Endodermal cell (in vitro differentiated cells): ENCODE data around the gene MAP2K5. TPM values are rescaled to one million over a fixed set of nuclear protein-coding genes. Genes with fewer than 3 reads are reported as not detected.

Experiments
- DNase-seq: peaks from one replicate; pipeline ENCODE4 v3.0.0-alpha.2; 2017
- H3K27ac ChIP-seq: 2 replicates; pipeline ENCODE4 v1.5.1; 2013; ENCODE audit warnings: mild to moderate bottlenecking, low read depth, low read length, moderate library complexity
- H3K27me3 ChIP-seq: 2 replicates; pipeline ENCODE4 v1.6.1; 2013; ENCODE audit warnings: mild to moderate bottlenecking, low read length, moderate library complexity; ENCODE audit not compliant: insufficient read depth, control insufficient read depth, poor library complexity, severe bottlenecking
- H3K36me3 ChIP-seq: 2 replicates; pipeline ENCODE4 v1.7.0; 2013; ENCODE audit warnings: mild to moderate bottlenecking, low read length, moderate library complexity; ENCODE audit not compliant: control insufficient read depth, insufficient read depth
- H3K4me1 ChIP-seq: one replicate; pipeline ENCODE4 v1.7.0; 2013; ENCODE audit warnings: low read length; ENCODE audit not compliant: control insufficient read depth, insufficient read depth
- H3K4me3 ChIP-seq: 2 replicates; pipeline ENCODE4 v1.5.1; 2013; ENCODE audit warnings: mild to moderate bottlenecking, low read length, moderate library complexity
- H3K9ac ChIP-seq: 2 replicates; pipeline ENCODE4 v1.6.1; 2013; ENCODE audit warnings: mild to moderate bottlenecking, low read length, moderate library complexity; ENCODE audit not compliant: poor library complexity, severe bottlenecking; ENCODE audit errors: extremely low read depth
- H3K9me3 ChIP-seq: 2 replicates; pipeline ENCODE4 v1.6.1; 2013; ENCODE audit warnings: mild to moderate bottlenecking, low read length, moderate library complexity; ENCODE audit not compliant: control insufficient read depth
- H3K27ac Mint-ChIP-seq: 2 replicates; pipeline ENCODE4 v1.8.0; 2020; ENCODE audit warnings: mixed read lengths
- H3K27me3 Mint-ChIP-seq: 2 replicates; pipeline ENCODE4 v1.8.0; 2021; ENCODE audit warnings: mild to moderate bottlenecking, mixed read lengths; ENCODE audit not compliant: insufficient read depth
- H3K36me3 Mint-ChIP-seq: 2 replicates; pipeline ENCODE4 v1.8.0; 2020; ENCODE audit warnings: low read depth, mixed read lengths
- H3K4me1 Mint-ChIP-seq: 2 replicates; pipeline ENCODE4 v1.8.0; 2020; ENCODE audit warnings: mixed read lengths
- H3K4me3 Mint-ChIP-seq: 2 replicates; pipeline ENCODE4 v1.8.0; 2020; ENCODE audit warnings: mild to moderate bottlenecking, moderate library complexity, mixed read lengths
- H3K9me3 Mint-ChIP-seq: 2 replicates; pipeline ENCODE4 v1.8.0; 2020; ENCODE audit warnings: mild to moderate bottlenecking, mixed read lengths
- WGBS, 2 experiments: methylation state at CpG; one replicate each; pipeline versions ENCODE4 v1.1.5 to v1.1.7; 2013; ENCODE audit warnings: missing lambda C conversion rate in 2 of 2, mixed read lengths in 1 of 2; ENCODE audit not compliant: insufficient coverage in 1 of 2, insufficient read length in 1 of 2; 5-methylcytosine and 5-hydroxymethylcytosine counted together
- total RNA-seq, 2 donors: library from RNA; stranded (reverse); fragmentation: NEBNext Ultra II Directional in 1 of 2; extraction: Animal tissue kit (Norgen Biotek cat#: 25700) in 1 of 2; gene quantifications; 2 replicates in 1 of 2; 3 replicates in 1 of 2; pipeline ENCODE4 v1.2.1, GENCODE V29; 2021
- TF ChIP-seq, protein P1 (sequence below): fragments of 200-600 bp; sonication (generic); conservative IDR thresholded peaks from 2 replicates; pipeline ENCODE4 v1.5.0; 2021; ENCODE audit warnings: antibody characterized with exemption, mild to moderate bottlenecking

MAP2K5 gene
- total RNA-seq, 2 donors from 2014 or later, result 17.1 to 26.7 TPM

DNA sequence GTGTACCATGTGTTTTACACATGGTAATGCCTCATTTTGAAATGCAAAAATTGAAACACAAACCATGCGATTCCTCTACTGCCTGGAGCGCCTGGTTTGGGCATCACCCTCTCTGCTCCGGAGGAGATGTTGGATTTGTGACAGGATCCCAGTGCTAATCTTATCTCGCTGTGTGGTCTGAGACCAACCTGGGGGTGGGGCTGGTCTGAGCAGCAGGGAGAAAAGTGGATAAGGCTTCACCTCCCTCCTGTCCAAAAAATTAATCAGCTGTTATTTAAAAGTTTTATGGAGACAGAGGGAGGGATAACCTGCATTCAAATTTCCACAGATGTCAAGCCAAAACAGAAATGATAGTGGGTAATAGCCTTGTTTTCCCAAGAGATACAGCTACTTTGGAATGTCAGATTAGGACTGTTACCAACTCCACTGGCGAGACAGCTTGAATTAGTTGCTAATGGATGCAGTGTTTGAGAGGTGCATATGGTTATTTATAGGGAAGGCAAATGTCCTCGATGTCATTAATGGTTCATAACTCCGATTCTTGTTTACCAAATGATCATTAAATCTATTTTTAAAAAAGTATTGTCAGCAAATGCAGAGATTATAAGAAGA lies 228.8 kb downstream of the MAP2K5 start:
- Mint-ChIP-seq H3K4me3 (no peak overlapping the region), H3K9me3 (no peaks in the 10 kb centered on the region), H3K4me1 (peaks cover 30% of the 10 kb centered on the region), H3K27ac (no peak overlapping the region), H3K27me3 (peaks cover 91% of the 10 kb centered on the region), H3K36me3 (no peaks in the 10 kb centered on the region)
- peaks cover 95% of the 10 kb centered on the region for H3K27me3 ChIP-seq
- DNase-seq, result peak; percentile 64
- TF ChIP-seq, protein P1, sequence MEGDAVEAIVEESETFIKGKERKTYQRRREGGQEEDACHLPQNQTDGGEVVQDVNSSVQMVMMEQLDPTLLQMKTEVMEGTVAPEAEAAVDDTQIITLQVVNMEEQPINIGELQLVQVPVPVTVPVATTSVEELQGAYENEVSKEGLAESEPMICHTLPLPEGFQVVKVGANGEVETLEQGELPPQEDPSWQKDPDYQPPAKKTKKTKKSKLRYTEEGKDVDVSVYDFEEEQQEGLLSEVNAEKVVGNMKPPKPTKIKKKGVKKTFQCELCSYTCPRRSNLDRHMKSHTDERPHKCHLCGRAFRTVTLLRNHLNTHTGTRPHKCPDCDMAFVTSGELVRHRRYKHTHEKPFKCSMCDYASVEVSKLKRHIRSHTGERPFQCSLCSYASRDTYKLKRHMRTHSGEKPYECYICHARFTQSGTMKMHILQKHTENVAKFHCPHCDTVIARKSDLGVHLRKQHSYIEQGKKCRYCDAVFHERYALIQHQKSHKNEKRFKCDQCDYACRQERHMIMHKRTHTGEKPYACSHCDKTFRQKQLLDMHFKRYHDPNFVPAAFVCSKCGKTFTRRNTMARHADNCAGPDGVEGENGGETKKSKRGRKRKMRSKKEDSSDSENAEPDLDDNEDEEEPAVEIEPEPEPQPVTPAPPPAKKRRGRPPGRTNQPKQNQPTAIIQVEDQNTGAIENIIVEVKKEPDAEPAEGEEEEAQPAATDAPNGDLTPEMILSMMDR, result no peak
- H3K27ac ChIP-seq, result no peak overlapping the region
- H3K9me3 ChIP-seq, result no peaks in the 10 kb centered on the region
- no peak overlapping the region for H3K9ac ChIP-seq
- 33 to 40% methylated on average over 4 to 5 of the region's 7 CpGs for WGBS, 2 experiments
- no peaks in the 10 kb centered on the region for H3K36me3 ChIP-seq
- no peaks in the 10 kb centered on the region for H3K4me1 ChIP-seq
- no peak overlapping the region for H3K4me3 ChIP-seq

DNA sequence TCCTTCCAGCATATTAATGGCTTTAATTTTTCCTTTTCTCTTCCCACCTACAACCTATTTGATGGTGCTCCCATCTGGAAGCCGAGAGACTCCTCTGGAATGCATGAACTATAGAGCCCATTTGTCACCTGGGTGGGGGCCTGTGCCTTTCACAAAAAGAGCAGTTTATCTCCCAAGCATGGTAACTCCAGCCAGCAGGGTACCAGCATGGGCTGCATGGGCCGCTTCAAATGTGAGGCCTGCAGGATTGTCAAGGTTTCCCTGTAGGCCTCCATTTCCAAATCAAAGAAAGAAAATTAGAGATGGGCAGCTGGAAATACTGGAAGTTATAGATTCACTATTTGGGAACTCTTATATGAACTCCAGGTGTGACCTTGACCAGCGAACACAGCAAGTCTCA lies 232.1 kb downstream of the MAP2K5 start:
- Mint-ChIP-seq H3K4me1 (peaks cover 35% of the 10 kb centered on the region), H3K4me3 (no peak overlapping the region), H3K36me3 (no peaks in the 10 kb centered on the region), H3K27ac (no peak overlapping the region), H3K9me3 (no peaks in the 10 kb centered on the region), H3K27me3 (peaks cover 92% of the 10 kb centered on the region)
- peaks cover 95% of the 10 kb centered on the region for H3K27me3 ChIP-seq
- DNase-seq, result no peak
- H3K27ac ChIP-seq, result no peak overlapping the region
- no peaks in the 10 kb centered on the region for H3K36me3 ChIP-seq
- 91 to 100% methylated on average over 2 to 3 of the region's 3 CpGs for WGBS, 2 experiments
- no peaks in the 10 kb centered on the region for H3K9me3 ChIP-seq
- H3K9ac ChIP-seq, result no peak overlapping the region
- no peaks in the 10 kb centered on the region for H3K4me1 ChIP-seq
- TF ChIP-seq, protein P1, result no peak
- H3K4me3 ChIP-seq, result no peak overlapping the region

DNA sequence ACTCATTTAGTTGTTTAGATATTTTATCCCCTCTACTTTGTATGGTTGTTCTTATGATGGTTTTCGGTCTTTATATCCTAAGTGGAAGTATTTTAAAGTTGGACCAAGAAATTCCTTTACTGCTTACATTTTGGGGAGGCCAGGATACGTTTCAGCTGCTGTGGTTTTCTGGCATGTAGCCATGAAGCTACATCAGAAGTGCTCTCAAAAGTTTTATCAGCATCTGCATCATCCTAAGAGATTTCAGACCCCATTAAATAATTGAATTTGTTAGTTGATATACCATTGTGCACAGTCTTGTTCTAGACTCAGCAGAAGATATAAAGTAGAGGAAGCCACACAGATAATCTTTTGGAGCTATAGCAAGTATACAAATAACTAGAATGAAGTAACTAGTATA lies 232.7 kb downstream of the MAP2K5 start:
- Histone ChIP-seq H3K27me3 (peaks cover 95% of the 10 kb centered on the region), H3K9ac (no peak overlapping the region), H3K27ac (no peak overlapping the region), H3K36me3 (no peaks in the 10 kb centered on the region), H3K4me1 (no peaks in the 10 kb centered on the region), H3K4me3 (no peak overlapping the region), H3K9me3 (no peaks in the 10 kb centered on the region)
- Mint-ChIP-seq H3K27ac (no peak overlapping the region), H3K4me1 (peaks cover 33% of the 10 kb centered on the region), H3K4me3 (no peak overlapping the region), H3K36me3 (no peaks in the 10 kb centered on the region), H3K27me3 (peaks cover 92% of the 10 kb centered on the region), H3K9me3 (no peaks in the 10 kb centered on the region)
- 93% methylated on average over 2 of the region's 2 CpGs; no CpG with 5 or more reads in 1 of the 2 experiments for WGBS, 2 experiments
- no peak for DNase-seq
- TF ChIP-seq, protein P1, result no peak
